Fibroblast of mammary gland (primary cell): ENCODE data around the gene SPATS2L.

Experiments used
- DNase-seq: peaks from one replicate; pipeline ENCODE4 v3.0.0-alpha.2; 2010; ENCODE audit warnings: low read depth
- H3K4me3 ChIP-seq: 2 replicates; pipeline ENCODE4 v1.5.1; 2011; ENCODE audit warnings: low read depth, mild to moderate bottlenecking, low read length, moderate library complexity; ENCODE audit not compliant: control insufficient read depth
- TF ChIP-seq, protein P1 (sequence below): conservative IDR thresholded peaks from 2 replicates; pipeline ENCODE4 v1.5.1; 2011; ENCODE audit warnings: low read depth, low read length, inconsistent platforms; ENCODE audit not compliant: control insufficient read depth, insufficient read depth

Gene SPATS2L

GRCh38 chr2:200431996-200432705, 125.7 kb downstream of the SPATS2L start:
- H3K4me3 ChIP-seq: no peak overlapping the region
- DNase-seq: peak; percentile 77
- TF ChIP-seq, protein P1, sequence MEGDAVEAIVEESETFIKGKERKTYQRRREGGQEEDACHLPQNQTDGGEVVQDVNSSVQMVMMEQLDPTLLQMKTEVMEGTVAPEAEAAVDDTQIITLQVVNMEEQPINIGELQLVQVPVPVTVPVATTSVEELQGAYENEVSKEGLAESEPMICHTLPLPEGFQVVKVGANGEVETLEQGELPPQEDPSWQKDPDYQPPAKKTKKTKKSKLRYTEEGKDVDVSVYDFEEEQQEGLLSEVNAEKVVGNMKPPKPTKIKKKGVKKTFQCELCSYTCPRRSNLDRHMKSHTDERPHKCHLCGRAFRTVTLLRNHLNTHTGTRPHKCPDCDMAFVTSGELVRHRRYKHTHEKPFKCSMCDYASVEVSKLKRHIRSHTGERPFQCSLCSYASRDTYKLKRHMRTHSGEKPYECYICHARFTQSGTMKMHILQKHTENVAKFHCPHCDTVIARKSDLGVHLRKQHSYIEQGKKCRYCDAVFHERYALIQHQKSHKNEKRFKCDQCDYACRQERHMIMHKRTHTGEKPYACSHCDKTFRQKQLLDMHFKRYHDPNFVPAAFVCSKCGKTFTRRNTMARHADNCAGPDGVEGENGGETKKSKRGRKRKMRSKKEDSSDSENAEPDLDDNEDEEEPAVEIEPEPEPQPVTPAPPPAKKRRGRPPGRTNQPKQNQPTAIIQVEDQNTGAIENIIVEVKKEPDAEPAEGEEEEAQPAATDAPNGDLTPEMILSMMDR: no peak

DNA sequence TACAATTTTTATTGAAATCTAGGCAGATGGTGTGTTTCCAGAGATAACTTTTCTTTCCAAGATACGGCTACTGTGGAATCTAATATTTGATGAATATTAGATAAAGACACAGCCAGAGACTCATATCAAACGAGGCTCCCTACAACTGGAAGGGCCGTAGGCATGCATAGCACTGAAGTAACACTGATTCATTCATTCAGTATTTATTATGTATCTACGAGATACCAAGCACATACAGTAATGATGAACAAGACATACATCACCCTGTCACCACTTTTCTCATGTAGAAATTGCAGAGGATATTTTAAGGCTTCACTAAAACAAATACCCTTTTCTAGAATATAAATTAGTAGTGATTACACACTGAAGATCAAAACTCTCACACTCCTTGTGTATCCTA, 128.9 kb downstream of the SPATS2L start:
- TF ChIP-seq, protein P1: no peak
- H3K4me3 ChIP-seq: no peak overlapping the region
- peak; percentile 68 for DNase-seq

DNA sequence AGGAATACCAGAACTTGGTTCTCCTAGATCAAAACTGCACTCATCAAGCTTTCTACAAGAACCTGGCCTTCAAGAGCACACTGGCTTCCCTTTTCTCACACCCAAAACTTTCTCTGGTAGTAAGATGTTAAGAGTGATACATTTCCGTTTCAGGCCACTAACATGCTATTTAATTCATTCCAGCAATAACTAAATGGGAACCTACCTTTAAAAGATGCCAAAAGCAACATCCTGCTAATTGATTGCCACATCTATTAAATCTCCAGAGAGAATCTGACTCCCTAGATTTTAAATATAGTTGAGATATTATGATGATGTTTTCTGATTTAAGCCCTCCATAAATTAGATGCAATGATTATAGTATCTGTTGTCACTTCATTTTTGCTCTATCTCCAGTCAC, 131.8 kb downstream of the SPATS2L start:
- DNase-seq: peak; percentile 25
- no peak overlapping the region for H3K4me3 ChIP-seq

GRCh38 chr2:200438846-200439245, 132.4 kb downstream of the SPATS2L start:
- no peak overlapping the region for H3K4me3 ChIP-seq
- DNase-seq: no peak
- TF ChIP-seq, protein P1: no peak

More for the DNA sequence above, 131.8 kb downstream of the SPATS2L start:
- TF ChIP-seq, protein P1: no peak

DNA sequence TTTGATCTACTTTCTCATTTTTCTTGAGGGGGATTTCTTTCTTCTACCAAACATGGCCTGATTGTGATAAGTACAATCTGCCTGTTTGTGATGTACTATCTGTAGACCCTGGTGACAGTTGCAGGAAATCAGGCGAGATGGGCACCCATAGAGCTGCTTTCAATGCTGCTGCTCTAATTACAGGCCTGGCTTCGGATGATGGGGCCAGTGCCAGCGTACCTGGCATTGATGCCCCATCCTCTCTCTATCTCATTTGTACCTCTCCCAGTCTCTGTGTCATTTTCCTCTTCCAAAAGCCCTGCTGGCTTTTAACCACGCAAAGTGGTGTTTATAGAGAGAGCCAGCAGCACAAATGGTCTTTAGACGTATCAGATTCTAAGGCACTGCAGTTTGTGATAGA, 133.5 kb downstream of the SPATS2L start:
- DNase-seq: no peak
- TF ChIP-seq, protein P1: no peak
- no peak overlapping the region for H3K4me3 ChIP-seq

DNA sequence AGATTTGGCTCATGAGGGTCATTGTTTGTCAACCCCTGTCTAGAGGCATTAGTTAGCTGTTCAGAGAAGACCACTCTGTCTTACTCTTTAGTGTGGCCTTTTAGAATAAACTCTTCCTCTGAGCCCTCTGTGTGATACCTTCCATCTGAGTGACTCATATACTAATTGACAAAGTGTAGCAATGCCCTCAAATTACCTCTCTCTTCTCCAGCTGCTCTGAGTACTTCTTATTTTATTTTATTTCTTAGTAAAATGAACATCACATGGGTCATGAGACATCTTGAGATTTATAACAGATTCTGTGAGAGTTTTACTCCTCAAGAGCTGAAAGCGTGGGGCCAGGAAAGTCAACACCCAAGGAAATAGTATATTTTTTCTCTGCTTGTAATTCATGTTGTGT, 136.0 kb downstream of the SPATS2L start:
- peak; percentile 78 for DNase-seq
- TF ChIP-seq, protein P1: no peak
- no peak overlapping the region for H3K4me3 ChIP-seq
